Glomerular visceral epithelial cell (primary cell): ENCODE measurements around the gene LRCH3.

Experiments used
- DNase-seq: peaks from one replicate; pipeline ENCODE4 v3.0.0-alpha.2; 2016; ENCODE audit errors: extremely low spot score

The LRCH3 gene

DNA sequence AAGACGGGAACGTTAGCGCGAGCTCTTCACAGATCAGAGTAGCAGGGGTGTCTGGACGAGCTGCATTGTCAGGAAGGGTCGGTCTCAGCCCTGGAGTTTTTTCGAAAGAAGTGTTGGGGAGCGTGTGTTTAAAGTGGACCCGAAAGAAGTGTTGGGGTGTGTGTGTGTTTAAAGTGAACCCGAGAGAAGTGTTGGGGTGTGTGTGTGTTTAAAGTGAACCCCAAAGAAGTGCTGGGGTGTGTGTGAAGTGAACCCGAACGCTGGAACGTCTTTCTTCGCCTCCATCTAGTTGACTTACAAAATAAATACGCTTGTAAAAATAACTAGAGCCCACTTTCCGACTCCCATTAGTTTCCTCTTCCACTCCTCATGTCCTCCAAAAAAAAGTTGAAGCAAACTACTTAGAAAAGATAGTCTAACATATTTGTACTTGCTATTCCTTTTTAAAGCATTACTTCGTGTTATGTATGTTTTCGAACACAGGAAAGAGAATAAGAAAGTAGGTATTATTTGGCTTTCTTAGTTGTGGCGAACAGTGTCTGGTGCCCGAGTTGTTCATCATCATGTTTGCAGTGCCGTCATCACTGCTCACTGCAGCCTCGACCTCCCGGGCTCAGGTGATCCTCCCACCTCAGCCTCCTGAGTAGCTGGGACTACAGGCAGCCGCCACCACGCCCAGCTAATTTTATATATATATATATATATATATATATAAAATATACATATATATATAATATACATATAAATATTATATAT is 1.0 kb downstream of the LRCH3 start:
- DNase-seq: peak; percentile 40

DNA sequence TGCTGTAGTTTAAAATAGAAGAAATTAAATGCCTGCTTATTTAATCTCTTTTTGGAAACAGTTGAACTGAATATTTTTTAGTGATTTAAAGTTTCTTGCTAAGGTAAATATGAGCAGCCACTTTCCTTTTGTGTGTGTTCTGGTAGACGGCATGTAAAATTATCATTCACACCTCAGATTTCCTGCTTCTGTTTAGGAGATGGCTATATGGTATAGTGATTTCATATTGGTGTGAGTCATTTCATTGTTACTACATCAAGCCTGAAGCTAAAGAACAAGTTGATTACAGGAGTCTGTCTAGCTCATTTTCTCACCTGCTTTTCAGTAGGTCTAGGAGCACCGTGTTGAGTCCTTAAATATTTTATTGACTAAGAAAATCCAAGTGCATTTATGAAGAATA is 2.2 kb downstream of the LRCH3 start:
- DNase-seq: peak; percentile 34

GRCh38 chr3:197794115-197794514 is 3.1 kb downstream of the LRCH3 start:
- no peak for DNase-seq

- no peak for DNase-seq
Observed at GRCh38 chr3:197795200-197795599, 4.1 kb downstream of the LRCH3 start.

DNA sequence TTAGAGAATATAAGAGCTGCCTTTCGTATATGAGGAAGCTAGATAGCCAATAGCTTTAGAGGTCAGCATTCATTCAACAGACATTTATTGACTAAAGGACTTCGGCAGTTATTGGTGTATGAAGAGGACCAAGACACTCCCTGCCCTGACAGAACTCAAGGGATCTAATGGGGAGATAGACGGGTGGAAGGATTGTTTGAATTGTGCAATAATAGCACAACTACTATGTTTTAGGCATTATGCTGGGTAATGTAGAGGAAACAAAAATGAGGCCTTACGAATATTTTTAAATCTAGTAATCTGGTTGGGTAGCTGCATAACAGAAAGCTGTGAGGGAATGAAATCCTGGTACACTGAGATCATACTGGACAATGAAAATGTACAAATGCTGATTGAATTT is 5.0 kb downstream of the LRCH3 start:
- DNase-seq: no peak

GRCh38 chr3:197798863-197799262 is 7.8 kb downstream of the LRCH3 start:
- no peak for DNase-seq

DNA sequence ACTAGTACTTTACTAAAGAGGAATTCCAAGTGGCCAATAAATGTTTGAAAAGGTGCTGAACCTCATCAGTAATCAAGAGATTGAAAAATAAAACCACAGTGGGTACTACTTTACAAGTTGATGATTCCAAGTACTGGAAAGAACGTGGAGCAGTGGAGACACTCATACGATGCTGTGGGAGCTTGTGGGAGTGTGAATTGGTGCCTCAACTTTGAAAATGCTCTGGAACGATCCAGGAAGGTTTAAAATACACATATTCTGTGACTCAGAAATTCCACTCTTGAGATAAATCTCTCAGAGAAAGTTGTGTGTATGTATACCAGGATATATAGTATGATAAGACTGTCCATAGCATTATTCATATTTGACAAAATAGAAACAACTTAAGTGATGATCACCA is 9.3 kb downstream of the LRCH3 start:
- no peak for DNase-seq

DNA sequence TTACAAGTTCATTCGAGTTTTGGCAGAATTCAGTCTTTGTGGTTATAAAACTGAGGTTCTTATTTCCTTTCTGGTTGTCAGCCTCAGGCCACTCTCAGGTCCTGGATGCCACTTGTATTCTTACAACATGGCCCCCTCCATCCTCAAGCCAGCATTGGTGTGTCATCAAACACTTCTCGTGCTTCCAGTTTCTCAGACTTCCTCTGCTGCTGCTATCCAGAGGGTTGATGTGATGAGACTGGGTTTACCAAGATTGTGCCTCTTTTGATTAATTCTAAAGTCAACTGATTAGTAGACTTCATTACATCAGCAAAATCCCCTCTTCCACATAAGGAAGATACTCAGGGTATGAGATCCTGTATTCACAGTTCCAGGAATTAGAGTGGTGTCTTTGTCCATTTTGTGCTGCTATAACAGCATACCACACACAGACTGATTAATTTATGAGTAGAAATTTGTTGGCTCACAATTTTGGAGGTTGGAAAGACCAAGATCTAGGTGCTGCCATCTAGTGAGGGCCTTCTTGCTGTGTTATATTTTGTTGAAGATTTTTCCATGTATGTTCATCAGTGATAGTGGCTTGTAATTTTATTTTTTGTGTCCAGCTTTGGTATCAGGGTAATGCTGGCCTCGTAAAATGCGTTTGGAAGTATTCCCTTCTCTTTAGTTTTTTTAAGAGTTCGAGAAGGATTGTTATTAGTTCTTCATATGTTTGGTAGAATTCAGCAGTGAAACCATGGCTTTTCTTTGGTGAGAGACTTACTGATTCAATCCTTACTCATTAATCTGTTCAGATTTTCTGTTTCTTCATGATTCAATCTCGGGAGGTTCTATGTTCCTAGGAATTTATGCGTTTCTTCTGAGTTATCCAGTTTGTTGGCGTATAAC is 11.1 kb downstream of the LRCH3 start:
- DNase-seq: no peak

DNA sequence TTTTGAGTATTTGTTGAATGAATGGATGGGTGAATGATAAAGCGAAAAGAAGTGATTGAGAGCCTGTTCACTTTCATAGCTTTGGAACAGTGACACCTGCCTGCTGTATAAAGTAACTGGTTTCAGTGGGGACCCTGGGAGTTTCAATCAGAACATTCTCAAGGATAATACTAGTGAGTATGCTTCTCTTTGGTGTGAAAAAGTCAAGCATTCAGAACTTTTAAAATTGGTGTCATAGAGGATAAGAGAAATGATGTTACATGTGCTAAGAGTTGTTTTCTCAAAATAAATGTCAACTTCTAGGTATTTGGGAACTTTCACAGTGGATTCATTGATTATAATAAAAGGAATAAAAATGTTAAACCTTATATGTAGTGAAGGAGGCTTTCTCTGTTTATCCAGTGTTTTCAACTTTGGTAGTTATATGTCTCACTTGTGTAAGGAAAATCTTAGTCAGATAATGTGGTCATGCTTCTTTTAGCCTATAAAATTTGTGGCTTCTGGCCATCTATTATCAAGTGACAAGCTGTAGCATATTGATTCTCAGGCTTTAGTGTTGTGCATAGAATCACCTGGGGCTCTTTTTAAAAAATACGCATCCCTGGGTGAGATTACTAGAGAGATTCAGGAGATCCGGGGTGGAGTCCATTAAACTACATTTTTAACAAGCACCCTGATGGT is 11.9 kb downstream of the LRCH3 start:
- no peak for DNase-seq

DNA sequence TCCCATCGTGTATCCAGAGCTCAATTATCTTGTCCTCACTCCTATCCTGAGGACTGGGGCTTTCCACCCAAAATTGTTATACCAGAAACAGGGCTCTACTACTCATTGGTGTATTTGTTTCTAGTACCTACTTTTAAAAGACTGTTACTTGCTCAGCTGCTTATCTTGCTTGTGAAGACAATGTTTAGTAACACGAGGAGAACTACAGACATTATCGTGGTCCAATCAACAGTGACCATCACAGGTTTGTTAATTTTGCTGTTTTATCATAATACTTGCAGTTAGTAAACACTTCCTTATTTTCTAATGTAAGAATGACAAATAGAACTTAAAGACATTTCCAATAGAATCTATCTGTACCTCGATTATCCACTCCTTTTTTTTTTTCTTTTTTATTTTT is 13.5 kb downstream of the LRCH3 start:
- DNase-seq: no peak

DNA sequence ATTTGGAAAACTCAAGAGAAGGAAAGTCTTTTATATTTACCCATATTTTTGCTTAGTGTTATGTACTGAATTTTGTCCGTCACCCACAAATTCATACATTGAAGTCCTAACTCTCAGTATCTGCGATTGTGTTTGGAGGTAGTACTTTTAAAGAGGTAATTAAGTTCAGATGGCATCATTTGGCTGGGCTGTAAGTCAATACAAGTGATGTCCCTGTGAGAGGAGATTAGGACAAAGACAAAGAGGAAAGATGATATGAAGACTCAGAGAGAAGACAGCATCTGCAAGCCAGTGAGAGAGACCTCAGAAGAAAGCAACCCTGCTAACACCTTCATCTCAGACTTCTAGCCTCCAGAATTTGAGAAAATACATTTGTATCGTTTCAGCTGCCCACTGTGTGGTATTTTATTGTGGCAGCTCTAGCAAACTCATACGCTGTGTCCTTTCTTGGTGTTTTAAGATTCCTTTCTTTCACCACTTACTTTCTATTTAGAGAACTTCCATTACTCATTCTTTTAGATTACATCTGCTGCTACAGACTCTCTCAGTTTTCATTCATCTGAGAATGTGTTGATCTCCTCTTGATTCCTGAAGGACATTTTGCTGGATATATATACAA is 17.0 kb downstream of the LRCH3 start:
- DNase-seq: no peak

GRCh38 chr3:197809356-197810020 is 18.4 kb downstream of the LRCH3 start:
- no peak for DNase-seq

- no peak for DNase-seq
Observed at GRCh38 chr3:197810901-197811300, 19.8 kb downstream of the LRCH3 start.

DNA sequence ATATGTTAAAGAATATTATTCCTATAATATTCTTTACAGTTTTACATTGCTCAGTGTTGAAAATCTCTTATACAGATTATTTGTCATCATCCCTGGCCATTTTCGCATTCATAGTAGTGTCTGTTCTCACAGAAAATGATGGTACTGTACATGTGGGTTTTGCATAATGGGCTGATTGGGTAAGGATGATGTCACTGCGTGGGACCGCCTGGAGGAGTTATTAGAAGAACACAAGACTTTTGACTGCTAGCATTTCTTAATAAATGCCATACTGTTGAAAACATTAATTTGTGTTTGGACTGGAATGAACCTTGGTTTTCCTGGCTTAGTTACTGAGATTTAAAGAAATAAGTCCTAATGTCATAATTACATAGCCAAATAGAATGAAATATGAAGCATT is 20.3 kb downstream of the LRCH3 start:
- DNase-seq: no peak

- no peak for DNase-seq
Observed at GRCh38 chr3:197814372-197814771, 23.3 kb downstream of the LRCH3 start.

- peak; percentile 25 for DNase-seq
Observed at GRCh38 chr3:197820550-197821335, 29.7 kb downstream of the LRCH3 start.

- no peak for DNase-seq
Observed at GRCh38 chr3:197829397-197830045, 38.5 kb downstream of the LRCH3 start.

- DNase-seq: no peak
Observed at GRCh38 chr3:197830308-197830966, 39.4 kb downstream of the LRCH3 start.

DNA sequence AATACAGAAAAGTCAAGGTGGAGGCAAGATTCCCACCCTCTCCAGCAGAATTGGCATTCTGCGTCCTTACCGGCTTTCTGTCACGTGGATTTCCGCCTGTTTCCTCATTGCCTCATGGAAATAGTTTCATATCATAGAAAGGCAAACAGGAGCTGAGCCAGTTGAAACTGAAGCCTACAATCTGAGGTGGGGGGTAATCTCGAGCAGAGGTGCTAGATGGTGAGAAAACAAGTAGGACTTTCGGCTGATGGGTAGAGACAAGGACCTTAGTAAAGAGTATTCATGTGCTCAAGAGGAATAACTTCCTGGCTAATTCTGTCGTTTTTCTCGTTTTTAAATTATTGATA is 39.9 kb downstream of the LRCH3 start:
- DNase-seq: no peak
